A673 (cell line): ENCODE data around the gene GPC1.

Experiments
- CTCF ChIP-seq: fragments of 300-800, 200-600 bp; sonication (generic); conservative IDR thresholded peaks from 2 replicates; pipeline ENCODE4 v1.5.1; 2017; ENCODE audit warnings: low read depth, mild to moderate bottlenecking, antibody characterized with exemption, low read length, moderate library complexity, mixed read lengths
- EZH2 ChIP-seq: fragments of 200-600 bp; sonication (generic); IDR thresholded peaks from 2 replicates; pipeline ENCODE4 v1.6.1; 2017; ENCODE audit warnings: borderline replicate concordance, low read depth, mild to moderate bottlenecking, mixed read lengths, antibody characterized with exemption, low read length; ENCODE audit not compliant: poor library complexity, severe bottlenecking

- TF ChIP-seq CTCF (no peak), EZH2 (no peak)
These were observed 18.8 kb downstream of the GPC1 start for GRCh38 chr2:240454106-240454901.
